Mesenchymal stem cell (in vitro differentiated cells and primary cell): ENCODE results near the gene KSR1.
A peak's percentile ranks its signal among the peaks of the same experiment; 100 is the strongest.

ENCODE experiments used
- DNase-seq: peaks from one replicate; pipeline ENCODE4 v3.0.0-alpha.2; 2013
- H2AFZ ChIP-seq: one replicate; pipeline ENCODE4 v1.6.1; 2013; ENCODE audit warnings: low read depth, mild to moderate bottlenecking, control low read depth, inconsistent platforms, low read length, moderate library complexity
- H2AK5ac ChIP-seq: 2 replicates; pipeline ENCODE4 v1.6.1; 2013; ENCODE audit warnings: low read length, moderate library complexity, mild to moderate bottlenecking, inconsistent platforms; ENCODE audit not compliant: severe bottlenecking
- H2BK120ac ChIP-seq: one replicate; pipeline ENCODE4 v1.6.1; 2013; ENCODE audit warnings: low read depth, mild to moderate bottlenecking, inconsistent platforms, low read length, moderate library complexity
- H2BK12ac ChIP-seq, 2 experiments: one replicate each; pipeline ENCODE4 v1.6.1; 2013; ENCODE audit warnings: inconsistent platforms in 2 of 2, low read length in 2 of 2, mild to moderate bottlenecking in 2 of 2, moderate library complexity in 2 of 2, control low read depth in 1 of 2
- H2BK15ac ChIP-seq: one replicate; pipeline ENCODE4 v1.6.1; 2013; ENCODE audit warnings: mild to moderate bottlenecking, low read depth, inconsistent platforms; ENCODE audit not compliant: poor library complexity, severe bottlenecking
- H2BK5ac ChIP-seq: 2 replicates; pipeline ENCODE4 v1.6.1; 2013; ENCODE audit warnings: low read depth, mild to moderate bottlenecking, low read length, control low read depth, inconsistent platforms; ENCODE audit not compliant: poor library complexity, severe bottlenecking
- H3K14ac ChIP-seq, 2 experiments: one replicate each; pipeline ENCODE4 v1.6.1; 2013; ENCODE audit warnings: inconsistent platforms in 2 of 2, low read length in 2 of 2, control low read depth in 1 of 2, mild to moderate bottlenecking in 1 of 2, moderate library complexity in 1 of 2
- H3K18ac ChIP-seq, 2 experiments: one replicate each; pipeline ENCODE4 v1.6.1; 2013; ENCODE audit warnings: inconsistent platforms in 2 of 2, low read length in 2 of 2, control low read depth in 1 of 2, low read depth in 1 of 2, mild to moderate bottlenecking in 1 of 2
- H3K23ac ChIP-seq, 2 experiments: one replicate each; pipeline ENCODE4 v1.6.1; 2013; ENCODE audit warnings: inconsistent platforms in 2 of 2, low read length in 2 of 2, mild to moderate bottlenecking in 2 of 2, moderate library complexity in 2 of 2, control low read depth in 1 of 2
- H3K27ac ChIP-seq: 2 replicates; pipeline ENCODE4 v1.5.1; 2013; ENCODE audit warnings: mild to moderate bottlenecking, moderate library complexity, low read length, control low read depth, inconsistent platforms; ENCODE audit not compliant: poor library complexity, severe bottlenecking
- H3K27me3 ChIP-seq, 2 experiments: 2 replicates each; pipeline versions ENCODE4 v1.6.1 to v1.7.0; 2013; ENCODE audit warnings: low read length in 2 of 2, mild to moderate bottlenecking in 2 of 2, moderate library complexity in 2 of 2, control low read depth in 1 of 2, inconsistent platforms in 1 of 2; ENCODE audit not compliant: control insufficient read depth in 1 of 2, insufficient read depth in 1 of 2
- H3K36me3 ChIP-seq, 2 experiments: 2 replicates each; pipeline versions ENCODE4 v1.6.1 to v1.7.0; 2013; ENCODE audit warnings: low read length in 2 of 2, control low read depth in 1 of 2, inconsistent platforms in 1 of 2, low read depth in 1 of 2, mild to moderate bottlenecking in 1 of 2; ENCODE audit not compliant: insufficient read depth in 2 of 2, control insufficient read depth in 1 of 2
- H3K4ac ChIP-seq, 2 experiments: one replicate each; pipeline ENCODE4 v1.6.1; 2013; ENCODE audit warnings: inconsistent platforms in 2 of 2, low read length in 2 of 2, mild to moderate bottlenecking in 2 of 2, moderate library complexity in 2 of 2, control low read depth in 1 of 2, low read depth in 1 of 2
- H3K4me1 ChIP-seq: 2 replicates; pipeline ENCODE4 v1.6.1; 2013; ENCODE audit warnings: low read depth, low read length, control low read depth; ENCODE audit not compliant: control insufficient read depth, insufficient read depth
- H3K4me2 ChIP-seq: 2 replicates; pipeline ENCODE4 v1.6.1; 2013; ENCODE audit warnings: low read length, mild to moderate bottlenecking, inconsistent platforms; ENCODE audit not compliant: poor library complexity, severe bottlenecking
- H3K4me3 ChIP-seq, 2 experiments: 2 replicates each; pipeline versions ENCODE4 v1.5.1 to v1.7.0; 2013; ENCODE audit warnings: low read length in 2 of 2, mild to moderate bottlenecking in 2 of 2, control low read depth in 1 of 2, low read depth in 1 of 2; ENCODE audit not compliant: insufficient read depth in 1 of 2
- H3K79me1 ChIP-seq: replicated peaks from 2 replicates; pipeline ENCODE4 v1.6.1; 2013; ENCODE audit warnings: mild to moderate bottlenecking, control low read depth, low read length, inconsistent platforms; ENCODE audit not compliant: poor library complexity, severe bottlenecking
- H3K9ac ChIP-seq: 2 replicates; pipeline ENCODE4 v1.7.0; 2013; ENCODE audit warnings: mild to moderate bottlenecking, low read length, moderate library complexity
- H3K9me3 ChIP-seq: 2 replicates; pipeline ENCODE4 v1.7.0; 2013; ENCODE audit warnings: mild to moderate bottlenecking, low read length; ENCODE audit not compliant: control insufficient read depth
- H4K8ac ChIP-seq: one replicate; pipeline ENCODE4 v1.6.1; 2013; ENCODE audit warnings: inconsistent platforms, mild to moderate bottlenecking, low read length, moderate library complexity
- H4K91ac ChIP-seq: one replicate; pipeline ENCODE4 v1.6.1; 2013; ENCODE audit warnings: mild to moderate bottlenecking, low read length, inconsistent platforms
- WGBS: methylation state at CpG from one replicate; pipeline ENCODE4 v1.1.7; 2013; ENCODE audit warnings: mixed read lengths; 5-methylcytosine and 5-hydroxymethylcytosine counted together

KSR1 gene

GRCh38 chr17:27543958-27544349, 87.7 kb downstream of the KSR1 start:
- no peak overlapping the region for H3K14ac ChIP-seq
- H3K4ac ChIP-seq, result no peak overlapping the region

GRCh38 chr17:27544350-27545131, 88.3 kb downstream of the KSR1 start:
- H3K9me3 ChIP-seq, result no peaks in the 10 kb centered on the region
- no peak overlapping the region for H2AFZ ChIP-seq
- 64% methylated on average over 9 of the region's 10 CpGs for WGBS

More at GRCh38 chr17:27543958-27544349, 87.7 kb downstream of the KSR1 start:
- Histone ChIP-seq H2AK5ac (peak overlapping the region; percentile 27), H3K4me3 (no peak overlapping the region), H3K4me1 (peaks cover 50% of the 10 kb centered on the region), H3K23ac (no peak overlapping the region), H3K4me2 (no peak overlapping the region), H2BK15ac (no peak overlapping the region), H3K27me3 (peaks cover 0 to 3% of the 10 kb centered on the region in 2 experiments), H3K27ac (no peak overlapping the region), H2AFZ (no peak overlapping the region), H2BK5ac (no peak overlapping the region), H3K18ac (no peak overlapping the region), H2BK12ac (no peak overlapping the region), H2BK120ac (no peak overlapping the region), H3K9ac (no peak overlapping the region), H3K79me1 (peaks cover 23% of the 10 kb centered on the region), H4K8ac (no peak overlapping the region), H3K36me3 (peaks cover 0 to 2% of the 10 kb centered on the region in 2 experiments), H4K91ac (no peak overlapping the region), H3K9me3 (no peaks in the 10 kb centered on the region)
- no peak for DNase-seq
- 97% methylated on average over 8 of the region's 9 CpGs for WGBS

GRCh38 chr17:27545562-27546229, 89.4 kb downstream of the KSR1 start:
- Histone ChIP-seq H2AK5ac (peak overlapping the region; percentile 46), H3K27ac (peak overlapping the region; percentile 45), H3K14ac (peak overlapping the region in 1 of 2 experiments; percentile 26), H3K36me3 (peaks cover 0 to 2% of the 10 kb centered on the region in 2 experiments), H2BK15ac (no peak overlapping the region), H3K4me2 (peak overlapping the region; percentile 45), H3K4ac (no peak overlapping the region), H3K79me1 (peaks cover 27% of the 10 kb centered on the region), H3K4me3 (no peak overlapping the region), H4K91ac (no peak overlapping the region), H3K4me1 (peaks cover 40% of the 10 kb centered on the region), H3K23ac (no peak overlapping the region), H3K27me3 (peaks cover 0 to 3% of the 10 kb centered on the region in 2 experiments), H3K9ac (no peak overlapping the region), H2BK5ac (no peak overlapping the region), H2AFZ (no peak overlapping the region), H3K18ac (peak overlapping the region in 1 of 2 experiments; percentile 87), H3K9me3 (no peaks in the 10 kb centered on the region), H4K8ac (no peak overlapping the region), H2BK12ac (peak overlapping the region in 1 of 2 experiments; percentile 64), H2BK120ac (no peak overlapping the region)
- peak; percentile 86 for DNase-seq
- 60% methylated on average over 8 of the region's 8 CpGs for WGBS

More at GRCh38 chr17:27544350-27545131, 88.3 kb downstream of the KSR1 start:
- H2BK120ac ChIP-seq, result no peak overlapping the region
- H3K14ac ChIP-seq, result no peak overlapping the region
- H3K79me1 ChIP-seq, result peaks cover 22% of the 10 kb centered on the region
- H3K4me2 ChIP-seq, result no peak overlapping the region
- H4K8ac ChIP-seq, result no peak overlapping the region
- no peak overlapping the region for H3K4ac ChIP-seq
- peak overlapping the region in 1 of 2 experiments; percentile 11 for H3K18ac ChIP-seq
- peak overlapping the region; percentile 16 for H2AK5ac ChIP-seq
- no peak overlapping the region for H2BK15ac ChIP-seq
- peaks cover 47% of the 10 kb centered on the region for H3K4me1 ChIP-seq
- peaks cover 0 to 2% of the 10 kb centered on the region in 2 experiments for H3K36me3 ChIP-seq
- H3K27me3 ChIP-seq, result peaks cover 0 to 3% of the 10 kb centered on the region in 2 experiments
- H3K9ac ChIP-seq, result no peak overlapping the region
- H4K91ac ChIP-seq, result no peak overlapping the region
- peak; percentile 84 for DNase-seq
- no peak overlapping the region for H3K4me3 ChIP-seq
- H2BK5ac ChIP-seq, result no peak overlapping the region
- H3K23ac ChIP-seq, result no peak overlapping the region
- peak overlapping the region; percentile 41 for H3K27ac ChIP-seq
- no peak overlapping the region for H2BK12ac ChIP-seq
